GM19193 (cell line): ENCODE results near the gene PYROXD2.

Experiments
- POLR2A ChIP-seq: IDR thresholded peaks from 4 replicates; pipeline ENCODE4 v1.6.1; 2011; ENCODE audit not compliant: insufficient read depth, insufficient read length; ENCODE audit errors: extremely low read depth

Gene PYROXD2

DNA sequence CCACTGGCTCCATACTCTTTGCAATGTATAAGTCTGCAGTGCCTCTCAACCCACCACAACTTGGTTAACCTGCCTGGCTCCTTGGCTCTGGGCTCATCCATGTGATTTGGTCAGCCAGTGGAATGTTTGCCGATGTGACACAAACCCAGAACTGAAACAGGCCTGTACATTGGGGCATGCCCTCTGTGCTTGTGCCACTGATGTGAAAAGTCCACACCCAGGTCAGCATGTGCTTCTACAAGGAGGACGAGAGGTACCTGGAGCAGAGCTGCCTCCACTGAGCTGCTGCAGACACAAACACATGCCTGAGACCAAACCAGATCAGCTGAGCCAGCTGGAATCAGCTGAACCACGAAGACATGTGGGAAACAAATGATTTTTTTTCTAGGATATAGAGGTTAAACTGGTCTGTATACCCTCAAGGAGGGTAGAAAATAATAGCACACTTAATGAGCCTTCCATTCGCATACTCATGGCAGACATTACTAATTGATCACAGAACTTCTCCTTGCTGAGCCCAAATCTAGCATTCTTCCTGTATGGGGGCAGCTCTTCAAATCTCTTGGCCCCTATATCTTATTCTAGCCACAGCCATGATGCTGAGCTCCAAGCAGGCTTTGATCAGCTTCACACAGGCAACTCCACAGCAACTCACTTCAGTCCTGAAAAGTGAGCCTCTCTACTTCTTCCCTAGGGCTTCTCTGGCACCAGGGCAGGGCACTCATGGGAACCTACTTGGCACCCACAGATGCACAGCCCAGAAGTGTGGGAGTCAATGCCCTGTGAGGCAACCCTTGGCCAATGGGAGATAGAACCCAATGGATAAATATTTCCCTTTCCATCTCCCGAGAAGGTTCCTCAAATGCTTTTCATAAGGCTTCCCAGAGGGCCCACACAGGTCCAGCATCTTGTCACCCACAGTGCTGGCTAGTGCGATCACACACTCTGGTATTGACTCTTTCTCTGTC is 18.6 kb downstream of the PYROXD2 start:
- no peak for TF ChIP-seq POLR2A

DNA sequence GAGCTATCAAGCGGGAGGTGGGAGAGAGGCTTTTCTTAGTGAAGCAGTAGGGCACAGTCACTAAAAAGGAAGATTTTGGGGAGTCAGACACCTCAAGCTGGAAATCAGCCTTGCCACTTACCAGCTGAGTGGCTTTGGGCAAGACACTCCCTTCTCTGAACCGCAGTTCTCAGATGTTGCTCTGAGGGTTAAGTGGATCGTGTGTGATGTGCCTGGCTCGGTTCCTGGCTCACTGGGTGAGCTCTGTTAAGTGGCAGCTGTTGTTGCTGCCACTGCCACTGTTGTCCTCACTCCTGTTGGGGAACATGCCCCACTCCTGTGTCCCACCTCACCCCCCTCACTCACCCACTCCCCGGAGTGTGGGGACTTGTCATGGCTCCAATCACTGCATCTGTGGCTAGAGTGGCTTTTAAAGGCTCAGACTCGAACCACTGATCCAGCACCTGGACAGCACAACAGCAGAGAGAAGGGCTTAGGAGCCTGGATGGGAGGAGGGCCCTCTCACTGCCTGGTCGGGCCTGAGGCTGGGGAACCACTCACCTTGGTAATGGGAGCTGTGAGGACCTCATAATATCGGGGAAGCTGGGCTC is 20.0 kb downstream of the PYROXD2 start:
- TF ChIP-seq POLR2A, result no peak

DNA sequence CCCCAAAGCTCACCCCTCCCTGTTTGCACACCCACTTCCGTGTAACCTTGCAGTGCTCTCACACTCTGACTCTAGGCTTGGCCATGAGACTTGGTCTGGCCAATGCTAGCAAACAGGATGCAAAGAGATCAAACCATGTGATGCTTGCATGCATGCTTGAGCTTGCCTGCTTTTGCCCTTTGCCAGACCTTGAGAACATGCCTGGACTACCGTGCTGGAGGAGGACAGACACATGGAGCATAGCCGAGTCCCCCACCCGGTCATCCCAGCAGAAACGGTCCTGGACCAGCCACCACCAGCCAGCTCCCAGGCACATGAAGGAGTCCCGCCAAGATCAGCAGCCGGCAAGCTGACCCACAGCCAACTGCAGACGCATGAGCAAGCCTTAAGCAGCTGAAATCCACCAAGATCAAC is 23.4 kb downstream of the PYROXD2 start:
- TF ChIP-seq POLR2A, result no peak

- no peak for TF ChIP-seq POLR2A
Observed at GRCh38 chr10:98391065-98391464, 23.9 kb downstream of the PYROXD2 start.

GRCh38 chr10:98390406-98390805 is 24.6 kb downstream of the PYROXD2 start:
- TF ChIP-seq POLR2A, result no peak

DNA sequence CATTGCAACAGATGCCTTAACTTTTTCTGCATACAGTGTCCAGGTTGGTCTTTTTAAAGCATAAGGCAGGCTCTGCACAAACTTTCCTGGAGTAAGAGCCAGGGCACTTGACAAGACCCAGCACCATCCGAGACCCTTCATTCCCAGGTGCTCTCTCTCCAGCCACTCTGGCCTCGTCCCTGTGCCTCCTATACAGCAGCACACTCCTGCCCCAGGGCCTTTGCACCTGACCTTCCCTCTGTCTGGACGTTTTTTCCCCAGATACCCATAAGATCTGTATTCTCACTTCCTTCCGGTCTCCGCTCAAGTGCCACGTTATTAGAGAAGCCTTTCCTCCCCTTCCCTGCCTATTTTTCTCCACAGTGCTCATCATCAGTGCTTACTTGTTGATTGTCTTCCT is 25.6 kb downstream of the PYROXD2 start:
- TF ChIP-seq POLR2A, result no peak

- no peak for TF ChIP-seq POLR2A
Observed at GRCh38 chr10:98388101-98388655, 26.8 kb downstream of the PYROXD2 start.

DNA sequence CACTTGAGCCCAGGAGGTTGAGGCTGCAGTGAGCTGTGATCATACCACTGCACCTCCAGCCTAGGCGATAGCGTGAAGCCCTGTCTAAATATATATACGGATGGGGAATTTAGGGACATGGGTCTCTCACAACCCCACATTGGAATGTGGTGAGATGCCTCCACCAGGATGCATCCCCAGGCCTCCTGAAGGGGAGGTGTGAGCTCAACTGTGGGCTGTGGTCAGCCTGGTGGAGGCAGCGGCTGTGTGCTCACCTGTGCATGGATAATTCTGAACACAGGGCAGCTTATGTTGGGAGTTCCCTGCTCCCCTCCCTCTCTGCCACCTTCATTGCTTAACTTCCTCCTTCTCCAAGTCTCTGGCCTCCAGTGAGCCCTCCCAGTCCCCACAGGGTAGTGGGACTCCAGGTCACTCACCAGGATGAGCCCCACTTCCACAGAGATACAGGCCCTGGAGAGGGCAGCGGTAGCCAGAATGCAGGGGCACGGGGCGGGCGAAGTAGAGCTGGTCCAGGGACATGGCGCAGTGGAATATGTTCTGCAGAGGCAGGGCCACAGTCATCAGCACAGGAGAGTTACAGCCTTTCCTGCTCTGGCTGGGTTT is 30.4 kb downstream of the PYROXD2 start:
- no peak for TF ChIP-seq POLR2A

- TF ChIP-seq POLR2A, result no peak
Observed at GRCh38 chr10:98383869-98384268, 31.1 kb downstream of the PYROXD2 start.

DNA sequence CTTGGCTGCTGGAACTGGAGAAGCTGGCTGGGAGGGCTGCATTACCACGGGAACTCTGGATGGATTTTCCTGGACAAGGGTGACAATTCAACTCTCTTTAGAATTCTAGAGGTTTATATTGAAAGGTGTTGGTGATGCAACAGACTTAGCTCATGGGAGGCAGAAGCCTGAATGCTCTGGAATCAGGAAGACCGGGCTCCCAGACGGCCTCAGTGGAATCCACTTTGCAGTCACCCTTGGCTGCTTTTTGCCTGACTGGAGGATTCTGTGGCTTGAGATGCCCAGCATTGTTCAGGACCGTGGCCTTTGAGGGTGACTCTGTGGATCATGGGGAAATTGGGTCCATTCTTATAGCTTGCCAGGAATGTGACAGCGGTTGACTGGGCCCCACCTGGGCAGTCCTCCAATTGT is 32.3 kb downstream of the PYROXD2 start:
- TF ChIP-seq POLR2A, result no peak

DNA sequence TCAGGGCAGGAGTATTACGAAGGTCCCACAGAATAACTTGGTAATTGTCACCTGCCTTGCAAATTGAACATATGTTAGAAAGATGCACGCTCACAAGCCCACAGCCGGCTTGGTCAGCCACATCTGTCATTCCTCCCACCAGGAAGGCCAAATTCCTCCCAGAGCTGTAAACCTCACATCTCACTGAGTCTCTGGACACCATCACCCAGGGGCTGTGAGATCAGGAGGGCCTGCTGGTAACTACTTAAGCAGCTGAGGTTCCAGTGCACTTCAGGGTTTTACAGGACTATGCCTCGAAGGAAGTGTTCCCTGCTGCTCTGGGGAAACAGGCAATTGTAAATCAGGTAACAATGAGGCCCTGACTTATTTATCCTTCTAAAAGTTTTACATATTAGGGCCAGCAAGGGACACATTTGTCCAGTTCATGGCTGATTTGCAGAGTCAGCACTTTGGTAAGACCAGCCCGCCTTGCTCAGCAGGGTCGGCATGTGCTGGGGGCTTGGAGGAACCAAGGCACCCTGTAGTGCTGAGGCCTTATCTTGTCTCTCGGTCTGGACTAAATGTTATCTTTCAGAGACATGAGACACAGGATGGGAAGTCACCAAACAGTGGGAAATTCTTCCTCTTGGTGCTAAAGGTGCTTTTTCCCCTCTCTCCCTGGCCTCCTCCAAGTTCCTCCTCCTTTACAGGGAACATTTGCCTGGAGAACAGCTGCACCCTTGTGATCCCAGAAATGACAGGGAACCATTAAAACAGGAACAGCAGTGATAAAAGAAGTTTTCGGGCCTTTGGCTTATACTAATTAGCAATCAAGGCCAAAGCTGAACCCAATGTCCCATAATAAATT is 34.3 kb downstream of the PYROXD2 start:
- no peak for TF ChIP-seq POLR2A

GRCh38 chr10:98378722-98379121 is 36.3 kb downstream of the PYROXD2 start:
- TF ChIP-seq POLR2A, result no peak

GRCh38 chr10:98377536-98377935 is 37.4 kb downstream of the PYROXD2 start:
- TF ChIP-seq POLR2A, result no peak

- TF ChIP-seq POLR2A, result no peak
Observed at GRCh38 chr10:98377001-98377400, 38.0 kb downstream of the PYROXD2 start.
